ENCODE measurements around the gene C16orf74.

C16orf74 gene

GRCh38 chr16:85678821-85679220 is 72.1 kb downstream of the C16orf74 start:
- Histone ChIP-seq H3K4me1 (ENCODE audit: control insufficient read depth in 1 of 2, insufficient read depth in 2 of 2, low read length in 2 of 2) (peaks cover 24 to 27% of the 10 kb centered on the region in 2 donors), H3K36me3 (ENCODE audit: control insufficient read depth in 1 of 2, insufficient read depth in 2 of 2, low read length in 2 of 2) (peaks cover 10 to 40% of the 10 kb centered on the region in 2 donors), H3K27ac (ENCODE audit: low read depth, low read length) (no peak overlapping the region)

GRCh38 chr16:85678016-85678415 is 72.9 kb downstream of the C16orf74 start:
- H3K9ac ChIP-seq (ENCODE audit: low read depth in 1 of 2, low read length in 2 of 2): no peak overlapping the region
- no peak overlapping the region for H3K4me3 ChIP-seq (ENCODE audit: low read depth in 1 of 2, low read length in 2 of 2)
- no peaks in the 10 kb centered on the region for H3K9me3 ChIP-seq (ENCODE audit: control insufficient read depth in 1 of 2, low read length in 2 of 2)
- H3K27ac ChIP-seq (ENCODE audit: low read depth, low read length): no peak overlapping the region
- peaks cover 10 to 43% of the 10 kb centered on the region in 2 donors for H3K36me3 ChIP-seq (ENCODE audit: control insufficient read depth in 1 of 2, insufficient read depth in 2 of 2, low read length in 2 of 2)
- peaks cover 26 to 31% of the 10 kb centered on the region in 2 donors for H3K4me1 ChIP-seq (ENCODE audit: control insufficient read depth in 1 of 2, insufficient read depth in 2 of 2, low read length in 2 of 2)
- no peaks in the 10 kb centered on the region for H3K27me3 ChIP-seq (ENCODE audit: control insufficient read depth in 1 of 2, insufficient read depth in 2 of 2, low read length in 2 of 2)

More at GRCh38 chr16:85678821-85679220, 72.1 kb downstream of the C16orf74 start:
- Histone ChIP-seq H3K9ac (ENCODE audit: low read depth in 1 of 2, low read length in 2 of 2) (no peak overlapping the region), H3K4me3 (ENCODE audit: low read depth in 1 of 2, low read length in 2 of 2) (no peak overlapping the region), H3K9me3 (ENCODE audit: control insufficient read depth in 1 of 2, low read length in 2 of 2) (no peaks in the 10 kb centered on the region), H3K27me3 (ENCODE audit: control insufficient read depth in 1 of 2, insufficient read depth in 2 of 2, low read length in 2 of 2) (no peaks in the 10 kb centered on the region)

GRCh38 chr16:85677383-85677967 is 73.4 kb downstream of the C16orf74 start:
- Histone ChIP-seq H3K4me3 (ENCODE audit: low read depth in 1 of 2, low read length in 2 of 2) (no peak overlapping the region), H3K27ac (ENCODE audit: low read depth, low read length) (no peak overlapping the region), H3K9me3 (ENCODE audit: control insufficient read depth in 1 of 2, low read length in 2 of 2) (no peaks in the 10 kb centered on the region), H3K9ac (ENCODE audit: low read depth in 1 of 2, low read length in 2 of 2) (no peak overlapping the region), H3K4me1 (ENCODE audit: control insufficient read depth in 1 of 2, insufficient read depth in 2 of 2, low read length in 2 of 2) (peaks cover 26 to 31% of the 10 kb centered on the region in 2 donors), H3K36me3 (ENCODE audit: control insufficient read depth in 1 of 2, insufficient read depth in 2 of 2, low read length in 2 of 2) (peaks cover 14 to 48% of the 10 kb centered on the region in 2 donors), H3K27me3 (ENCODE audit: control insufficient read depth in 1 of 2, insufficient read depth in 2 of 2, low read length in 2 of 2) (no peaks in the 10 kb centered on the region)

DNA sequence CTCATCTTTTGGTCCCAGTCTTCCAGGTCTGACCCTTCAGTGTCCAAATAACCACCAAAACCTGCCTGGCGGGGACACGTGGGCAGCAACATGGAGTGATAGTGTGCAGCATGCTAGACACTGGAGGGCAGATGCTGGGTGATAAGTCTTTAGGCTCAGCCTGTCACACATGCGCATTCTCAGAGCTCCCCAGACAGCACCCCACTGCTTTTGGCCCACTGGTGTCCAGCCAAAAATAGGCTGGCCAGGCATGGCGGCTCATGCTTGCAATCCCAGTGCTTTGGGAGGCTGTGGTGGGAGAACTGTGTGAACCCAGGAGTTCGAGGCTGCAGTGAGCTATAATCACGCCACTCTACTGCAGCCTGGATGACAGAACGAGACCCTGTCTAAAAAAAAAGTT is 74.4 kb downstream of the C16orf74 start:
- Histone ChIP-seq H3K4me1 (ENCODE audit: control insufficient read depth in 1 of 2, insufficient read depth in 2 of 2, low read length in 2 of 2) (peaks cover 26 to 31% of the 10 kb centered on the region in 2 donors), H3K9me3 (ENCODE audit: control insufficient read depth in 1 of 2, low read length in 2 of 2) (no peaks in the 10 kb centered on the region), H3K27ac (ENCODE audit: low read depth, low read length) (no peak overlapping the region), H3K9ac (ENCODE audit: low read depth in 1 of 2, low read length in 2 of 2) (no peak overlapping the region), H3K27me3 (ENCODE audit: control insufficient read depth in 1 of 2, insufficient read depth in 2 of 2, low read length in 2 of 2) (no peaks in the 10 kb centered on the region), H3K4me3 (ENCODE audit: low read depth in 1 of 2, low read length in 2 of 2) (no peak overlapping the region), H3K36me3 (ENCODE audit: control insufficient read depth in 1 of 2, insufficient read depth in 2 of 2, low read length in 2 of 2) (peaks cover 19 to 58% of the 10 kb centered on the region in 2 donors)

GRCh38 chr16:85675251-85675874 is 75.5 kb downstream of the C16orf74 start:
- H3K36me3 ChIP-seq (ENCODE audit: control insufficient read depth in 1 of 2, insufficient read depth in 2 of 2, low read length in 2 of 2): peaks cover 20 to 64% of the 10 kb centered on the region in 2 donors
- no peak overlapping the region for H3K27ac ChIP-seq (ENCODE audit: low read depth, low read length)
- peaks cover 21 to 22% of the 10 kb centered on the region in 2 donors for H3K4me1 ChIP-seq (ENCODE audit: control insufficient read depth in 1 of 2, insufficient read depth in 2 of 2, low read length in 2 of 2)
- no peak overlapping the region for H3K9ac ChIP-seq (ENCODE audit: low read depth in 1 of 2, low read length in 2 of 2)
- H3K27me3 ChIP-seq (ENCODE audit: control insufficient read depth in 1 of 2, insufficient read depth in 2 of 2, low read length in 2 of 2): no peaks in the 10 kb centered on the region
- H3K9me3 ChIP-seq (ENCODE audit: control insufficient read depth in 1 of 2, low read length in 2 of 2): no peaks in the 10 kb centered on the region
- no peak overlapping the region for H3K4me3 ChIP-seq (ENCODE audit: low read depth in 1 of 2, low read length in 2 of 2)

- peaks cover 15 to 20% of the 10 kb centered on the region in 2 donors for H3K4me1 ChIP-seq (ENCODE audit: control insufficient read depth in 1 of 2, insufficient read depth in 2 of 2, low read length in 2 of 2)
- H3K9me3 ChIP-seq (ENCODE audit: control insufficient read depth in 1 of 2, low read length in 2 of 2): no peaks in the 10 kb centered on the region
- peaks cover 21 to 70% of the 10 kb centered on the region in 2 donors for H3K36me3 ChIP-seq (ENCODE audit: control insufficient read depth in 1 of 2, insufficient read depth in 2 of 2, low read length in 2 of 2)
- H3K9ac ChIP-seq (ENCODE audit: low read depth in 1 of 2, low read length in 2 of 2): no peak overlapping the region
- H3K4me3 ChIP-seq (ENCODE audit: low read depth in 1 of 2, low read length in 2 of 2): no peak overlapping the region
- H3K27me3 ChIP-seq (ENCODE audit: control insufficient read depth in 1 of 2, insufficient read depth in 2 of 2, low read length in 2 of 2): no peaks in the 10 kb centered on the region
- H3K27ac ChIP-seq (ENCODE audit: low read depth, low read length): no peak overlapping the region
Measured at GRCh38 chr16:85674828-85675227, 76.1 kb downstream of the C16orf74 start.

- Histone ChIP-seq H3K4me3 (ENCODE audit: low read depth in 1 of 2, low read length in 2 of 2) (no peak overlapping the region), H3K36me3 (ENCODE audit: control insufficient read depth in 1 of 2, insufficient read depth in 2 of 2, low read length in 2 of 2) (peaks cover 25 to 74% of the 10 kb centered on the region in 2 donors), H3K9ac (ENCODE audit: low read depth in 1 of 2, low read length in 2 of 2) (no peak overlapping the region), H3K27ac (ENCODE audit: low read depth, low read length) (no peak overlapping the region), H3K9me3 (ENCODE audit: control insufficient read depth in 1 of 2, low read length in 2 of 2) (no peaks in the 10 kb centered on the region), H3K4me1 (ENCODE audit: control insufficient read depth in 1 of 2, insufficient read depth in 2 of 2, low read length in 2 of 2) (peaks cover 13 to 20% of the 10 kb centered on the region in 2 donors), H3K27me3 (ENCODE audit: control insufficient read depth in 1 of 2, insufficient read depth in 2 of 2, low read length in 2 of 2) (no peaks in the 10 kb centered on the region)
Measured at GRCh38 chr16:85674418-85674755, 76.5 kb downstream of the C16orf74 start.

DNA sequence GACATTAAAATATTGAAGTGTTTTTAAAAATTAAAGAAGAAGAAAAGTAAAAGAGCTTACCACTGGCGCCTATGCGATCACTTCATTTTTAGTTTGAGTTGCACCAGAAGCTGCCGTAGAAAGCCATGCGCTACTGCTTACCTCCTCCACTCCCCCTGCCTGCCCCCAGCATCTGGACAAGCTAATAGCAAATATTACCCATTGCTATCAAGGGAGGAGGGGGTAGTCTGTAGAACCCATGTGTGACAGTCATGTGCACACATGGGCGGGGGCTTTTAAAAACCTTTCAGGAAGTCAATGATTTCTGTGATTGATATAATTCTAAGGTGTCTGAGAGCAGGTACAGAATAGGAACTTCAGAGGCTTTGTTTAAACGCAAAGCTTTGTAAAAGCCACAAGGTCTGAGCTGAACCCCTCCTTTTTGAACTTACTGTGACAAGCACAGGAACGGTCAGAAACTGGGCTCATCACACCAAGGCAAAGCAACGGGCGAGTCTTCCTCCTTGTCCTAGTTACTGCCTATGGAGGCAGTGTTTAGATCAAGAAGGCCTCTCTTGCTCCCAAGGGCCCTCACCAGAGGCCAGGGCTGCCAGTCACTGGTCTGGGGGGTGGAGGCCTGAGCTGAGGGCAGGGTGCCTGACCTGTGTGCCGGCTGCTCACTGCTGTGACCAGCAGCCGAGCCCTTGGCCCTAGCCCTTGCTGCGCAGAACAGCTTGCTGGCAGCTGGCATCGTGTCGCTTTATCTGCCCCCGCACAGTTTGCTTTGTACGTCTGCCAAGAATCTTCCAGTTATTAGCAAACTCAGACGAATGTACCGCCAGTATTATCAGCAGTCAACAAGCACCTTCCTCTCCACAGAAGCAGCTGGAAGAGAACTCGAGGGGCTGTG is 77.1 kb downstream of the C16orf74 start:
- Histone ChIP-seq H3K27me3 (ENCODE audit: control insufficient read depth in 1 of 2, insufficient read depth in 2 of 2, low read length in 2 of 2) (no peaks in the 10 kb centered on the region), H3K36me3 (ENCODE audit: control insufficient read depth in 1 of 2, insufficient read depth in 2 of 2, low read length in 2 of 2) (peaks cover 30 to 79% of the 10 kb centered on the region in 2 donors), H3K27ac (ENCODE audit: low read depth, low read length) (no peak overlapping the region), H3K4me3 (ENCODE audit: low read depth in 1 of 2, low read length in 2 of 2) (no peak overlapping the region), H3K9ac (ENCODE audit: low read depth in 1 of 2, low read length in 2 of 2) (no peak overlapping the region), H3K4me1 (ENCODE audit: control insufficient read depth in 1 of 2, insufficient read depth in 2 of 2, low read length in 2 of 2) (peaks cover 13 to 19% of the 10 kb centered on the region in 2 donors), H3K9me3 (ENCODE audit: control insufficient read depth in 1 of 2, low read length in 2 of 2) (no peaks in the 10 kb centered on the region)

DNA sequence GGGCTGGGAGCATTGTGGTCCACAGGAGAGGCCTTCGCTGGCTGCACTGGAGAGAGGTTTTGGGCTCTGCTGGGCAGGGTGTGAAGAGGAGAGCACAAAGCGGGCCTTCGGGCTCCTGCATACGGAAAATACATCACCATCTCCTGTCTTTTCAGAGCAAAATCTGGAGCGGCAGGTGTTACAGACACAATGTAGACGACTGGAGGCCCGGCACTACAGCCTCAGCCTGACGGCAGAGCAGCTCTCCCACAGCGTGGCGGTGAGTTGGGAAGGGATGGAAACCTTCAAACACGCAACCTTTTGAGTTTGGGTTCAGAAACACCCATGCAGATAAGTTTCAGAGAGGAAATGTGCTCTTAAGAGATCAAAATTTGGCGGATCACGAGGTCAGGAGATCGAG is 80.1 kb downstream of the C16orf74 start:
- Histone ChIP-seq H3K36me3 (ENCODE audit: control insufficient read depth in 1 of 2, insufficient read depth in 2 of 2, low read length in 2 of 2) (peaks cover 50 to 89% of the 10 kb centered on the region in 2 donors), H3K27ac (ENCODE audit: low read depth, low read length) (no peak overlapping the region)

More for the DNA sequence above, 80.1 kb downstream of the C16orf74 start:
- no peak overlapping the region for H3K4me3 ChIP-seq (ENCODE audit: low read depth in 1 of 2, low read length in 2 of 2)
- H3K4me1 ChIP-seq (ENCODE audit: control insufficient read depth in 1 of 2, insufficient read depth in 2 of 2, low read length in 2 of 2): peaks cover 12 to 13% of the 10 kb centered on the region in 2 donors
- no peaks in the 10 kb centered on the region for H3K27me3 ChIP-seq (ENCODE audit: control insufficient read depth in 1 of 2, insufficient read depth in 2 of 2, low read length in 2 of 2)
- no peaks in the 10 kb centered on the region for H3K9me3 ChIP-seq (ENCODE audit: control insufficient read depth in 1 of 2, low read length in 2 of 2)
- no peak overlapping the region for H3K9ac ChIP-seq (ENCODE audit: low read depth in 1 of 2, low read length in 2 of 2)
